ENCODE results near the gene MYO15B. TPM values are rescaled to one million over a fixed set of nuclear protein-coding genes. Genes with fewer than 3 reads are reported as not detected.
A peak's percentile ranks its signal among the peaks of the same experiment; 100 is the strongest.

The MYO15B gene
- total and polyA plus RNA-seq, 2 experiments from 2014 or later = 124 to 153 TPM

DNA sequence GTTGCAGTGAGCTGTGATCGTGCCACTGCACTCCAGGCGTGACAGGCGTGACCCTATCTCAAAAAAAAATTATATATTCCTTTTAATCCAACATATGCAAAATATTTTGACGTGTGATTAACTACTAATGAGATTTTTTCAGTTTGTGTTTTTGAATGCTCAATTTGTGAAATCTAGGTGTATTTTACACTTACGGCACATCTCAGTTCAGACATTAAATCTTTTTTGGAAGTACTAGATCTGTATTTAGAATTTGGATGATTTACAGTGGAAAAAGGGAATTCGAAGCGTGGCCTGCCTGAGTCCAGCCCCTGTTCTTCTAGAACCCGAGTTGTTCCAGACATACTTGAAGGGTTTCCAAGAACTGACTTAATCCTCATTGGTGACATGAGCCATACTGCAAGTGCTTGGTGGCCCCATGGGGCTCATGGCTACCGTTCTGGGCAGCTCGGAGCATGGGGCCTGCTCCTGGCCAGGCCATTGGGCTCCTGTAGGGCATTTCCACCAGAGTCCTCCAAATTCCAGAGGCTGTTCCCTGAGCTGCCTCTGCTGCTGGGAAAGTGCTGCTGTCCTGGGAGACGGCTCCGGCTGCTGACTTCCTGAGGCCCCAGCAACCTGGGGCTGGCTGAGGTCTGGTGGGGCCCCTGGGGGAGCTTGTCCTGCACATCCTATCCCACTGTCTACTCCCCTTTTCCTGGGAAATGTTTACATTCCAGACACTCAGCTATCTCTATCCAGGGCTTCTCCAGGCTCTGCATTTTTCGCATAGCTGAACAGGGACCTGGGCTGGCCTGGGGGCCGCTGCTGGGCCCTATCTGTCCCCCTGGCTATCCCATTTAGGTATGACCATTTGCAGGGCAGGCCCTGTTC, 34.9 kb upstream of the MYO15B start:
- Histone ChIP-seq H3K4me1 (ENCODE audit: insufficient read depth) (peaks cover 63% of the 10 kb centered on the region), H3K36me3 (replicated peaks; ENCODE audit: insufficient read depth, low read depth) (no peaks in the 10 kb centered on the region), H4K20me1 (ENCODE audit: insufficient read depth, poor library complexity, severe bottlenecking) (no peaks in the 10 kb centered on the region), H3K9me3 (ENCODE audit: low read depth) (no peaks in the 10 kb centered on the region), H3K27ac (peak overlapping the region; percentile 100), H3K27me3 (no peaks in the 10 kb centered on the region), H3K4me2 (peak overlapping the region; percentile 67), H3K4me3 (no peak overlapping the region), H3K79me2 (peaks cover 36% of the 10 kb centered on the region), H2AFZ (no peak overlapping the region), H3K9me2 (replicated peaks; ENCODE audit: insufficient read depth) (no peaks in the 10 kb centered on the region)
- peak; percentile 50 for DNase-seq (ENCODE audit: low spot score)
- 55% methylated on average over 14 of the region's 14 CpGs for WGBS (ENCODE audit: low lambda C conversion rate, missing lambda C conversion rate)
- TF ChIP-seq, protein P1, sequence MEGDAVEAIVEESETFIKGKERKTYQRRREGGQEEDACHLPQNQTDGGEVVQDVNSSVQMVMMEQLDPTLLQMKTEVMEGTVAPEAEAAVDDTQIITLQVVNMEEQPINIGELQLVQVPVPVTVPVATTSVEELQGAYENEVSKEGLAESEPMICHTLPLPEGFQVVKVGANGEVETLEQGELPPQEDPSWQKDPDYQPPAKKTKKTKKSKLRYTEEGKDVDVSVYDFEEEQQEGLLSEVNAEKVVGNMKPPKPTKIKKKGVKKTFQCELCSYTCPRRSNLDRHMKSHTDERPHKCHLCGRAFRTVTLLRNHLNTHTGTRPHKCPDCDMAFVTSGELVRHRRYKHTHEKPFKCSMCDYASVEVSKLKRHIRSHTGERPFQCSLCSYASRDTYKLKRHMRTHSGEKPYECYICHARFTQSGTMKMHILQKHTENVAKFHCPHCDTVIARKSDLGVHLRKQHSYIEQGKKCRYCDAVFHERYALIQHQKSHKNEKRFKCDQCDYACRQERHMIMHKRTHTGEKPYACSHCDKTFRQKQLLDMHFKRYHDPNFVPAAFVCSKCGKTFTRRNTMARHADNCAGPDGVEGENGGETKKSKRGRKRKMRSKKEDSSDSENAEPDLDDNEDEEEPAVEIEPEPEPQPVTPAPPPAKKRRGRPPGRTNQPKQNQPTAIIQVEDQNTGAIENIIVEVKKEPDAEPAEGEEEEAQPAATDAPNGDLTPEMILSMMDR (IDR thresholded peaks at IDR 0.05; ENCODE audit: poor library complexity) = no peak
- TF ChIP-seq EZH2phosphoT487 (IDR thresholded peaks at IDR 0.05; ENCODE audit: low read depth, severe bottlenecking, unreplicated experiment) = no peak
- no peak for TF ChIP-seq EZH2 (IDR thresholded peaks at IDR 0.05; ENCODE audit: borderline replicate concordance)

DNA sequence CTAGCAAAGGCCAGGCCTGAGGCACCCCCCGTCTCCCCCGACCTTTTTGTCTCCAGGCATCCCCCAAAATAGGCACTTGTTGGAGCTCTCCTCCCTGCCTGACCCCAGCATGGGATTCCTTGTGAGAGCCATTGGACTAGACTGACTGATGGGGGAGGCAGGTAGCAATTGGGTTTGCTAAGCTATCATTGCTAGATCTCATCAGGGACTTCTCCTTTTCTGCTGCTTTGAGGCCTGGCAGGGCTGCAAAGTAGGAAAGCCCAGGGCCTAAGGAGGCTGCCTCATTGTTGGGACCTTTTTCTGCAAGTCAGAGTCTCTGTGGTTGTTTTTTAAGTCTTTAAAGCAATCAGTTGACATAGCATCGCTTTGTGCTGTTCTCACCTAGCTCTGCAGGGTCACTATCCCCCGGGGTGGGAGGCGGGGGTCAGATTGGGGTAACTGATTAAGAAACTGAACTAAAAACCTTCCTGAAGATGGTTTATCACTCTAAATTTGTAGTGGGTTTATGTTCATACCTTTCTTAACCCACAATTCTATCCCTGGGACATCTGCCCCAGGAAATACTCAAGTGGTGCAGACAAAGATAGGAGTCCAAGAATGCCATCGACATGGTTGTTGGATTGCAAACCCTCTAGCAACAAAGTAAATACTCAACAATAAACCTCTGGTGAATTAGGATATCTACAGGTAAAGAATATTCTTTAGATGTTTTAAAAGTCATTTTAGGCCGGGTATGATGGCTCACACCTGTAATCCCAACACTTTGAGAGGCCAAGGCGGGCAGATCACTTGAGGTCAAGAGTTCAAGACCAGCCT, 34.1 kb upstream of the MYO15B start:
- Histone ChIP-seq H2AFZ (no peak overlapping the region), H3K4me3 (no peak overlapping the region), H3K4me1 (ENCODE audit: insufficient read depth) (peaks cover 67% of the 10 kb centered on the region), H3K27ac (peak overlapping the region; percentile 100), H3K9me3 (ENCODE audit: low read depth) (no peaks in the 10 kb centered on the region), H3K79me2 (peaks cover 36% of the 10 kb centered on the region), H3K9me2 (replicated peaks; ENCODE audit: insufficient read depth) (no peaks in the 10 kb centered on the region), H3K4me2 (peak overlapping the region; percentile 67), H4K20me1 (ENCODE audit: insufficient read depth, poor library complexity, severe bottlenecking) (no peaks in the 10 kb centered on the region), H3K36me3 (replicated peaks; ENCODE audit: insufficient read depth, low read depth) (no peaks in the 10 kb centered on the region), H3K27me3 (no peaks in the 10 kb centered on the region)
- TF ChIP-seq EZH2phosphoT487 (IDR thresholded peaks at IDR 0.05; ENCODE audit: low read depth, severe bottlenecking, unreplicated experiment) (no peak), EZH2 (IDR thresholded peaks at IDR 0.05; ENCODE audit: borderline replicate concordance) (no peak)
- TF ChIP-seq, protein P1 (IDR thresholded peaks at IDR 0.05; ENCODE audit: poor library complexity) = no peak
- no peak for DNase-seq (ENCODE audit: low spot score)
- 64% methylated on average over 8 of the region's 8 CpGs for WGBS (ENCODE audit: low lambda C conversion rate, missing lambda C conversion rate)

GRCh38 chr17:75555679-75556153, 31.9 kb upstream of the MYO15B start:
- peaks cover 49% of the 10 kb centered on the region for H3K4me1 ChIP-seq (ENCODE audit: insufficient read depth)
- peaks cover 35% of the 10 kb centered on the region for H3K79me2 ChIP-seq
- no peak overlapping the region for H3K4me3 ChIP-seq
- no peak for DNase-seq (ENCODE audit: low spot score)
- no peaks in the 10 kb centered on the region for H3K9me3 ChIP-seq (ENCODE audit: low read depth)
- H3K9me2 ChIP-seq (replicated peaks; ENCODE audit: insufficient read depth) = no peaks in the 10 kb centered on the region
- H4K20me1 ChIP-seq (ENCODE audit: insufficient read depth, poor library complexity, severe bottlenecking) = no peaks in the 10 kb centered on the region
- H3K27ac ChIP-seq = no peak overlapping the region
- H2AFZ ChIP-seq = no peak overlapping the region
- 92% methylated on average over 21 of the region's 21 CpGs for WGBS (ENCODE audit: low lambda C conversion rate, missing lambda C conversion rate)
- H3K36me3 ChIP-seq (replicated peaks; ENCODE audit: insufficient read depth, low read depth) = no peaks in the 10 kb centered on the region
- H3K27me3 ChIP-seq = no peaks in the 10 kb centered on the region
- TF ChIP-seq EZH2phosphoT487 (IDR thresholded peaks at IDR 0.05; ENCODE audit: low read depth, severe bottlenecking, unreplicated experiment) = no peak
- TF ChIP-seq, protein P1 (IDR thresholded peaks at IDR 0.05; ENCODE audit: poor library complexity) = no peak
- no peak for TF ChIP-seq EZH2 (IDR thresholded peaks at IDR 0.05; ENCODE audit: borderline replicate concordance)
- H3K4me2 ChIP-seq = no peak overlapping the region
